ENCODE results near the gene DOP1B. TPM values are rescaled to one million over a fixed set of nuclear protein-coding genes. Genes with fewer than 3 reads are reported as not detected.

DOP1B gene
- total RNA-seq, 1 donor from 2014 or later = 11.5 TPM

DNA sequence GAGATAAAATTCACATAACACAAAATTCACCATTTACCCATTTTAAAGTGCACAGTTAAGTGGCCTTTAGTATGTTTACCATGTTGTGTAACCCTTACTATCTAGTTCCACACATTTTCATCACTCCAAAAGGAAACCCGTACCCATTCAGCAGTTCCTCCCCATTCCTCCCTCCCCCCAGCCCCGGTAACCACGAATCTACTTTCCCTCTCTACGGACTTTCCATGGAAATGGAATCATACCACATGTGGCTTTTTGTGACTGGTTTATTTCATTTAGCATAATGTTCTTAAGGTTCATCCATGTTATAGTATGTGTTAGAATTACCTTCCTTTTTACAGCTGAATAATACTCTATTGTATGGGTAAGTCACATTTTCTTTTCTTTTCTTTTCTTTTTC lies 10.9 kb downstream of the DOP1B start:
- Mint-ChIP-seq H3K27ac (no peak overlapping the region), H3K9me3 (no peaks in the 10 kb centered on the region), H3K4me3 (no peak overlapping the region), H3K27me3 (ENCODE audit: insufficient read depth) (no peaks in the 10 kb centered on the region), H3K36me3 (ENCODE audit: low read depth) (peaks cover 13% of the 10 kb centered on the region), H3K4me1 (ENCODE audit: low read depth) (peaks cover 10% of the 10 kb centered on the region)
- intact Hi-C loops (cut with micrococcal nuclease) = no loop called here
- DNase-seq (ENCODE audit: low spot score) = no peak

DNA sequence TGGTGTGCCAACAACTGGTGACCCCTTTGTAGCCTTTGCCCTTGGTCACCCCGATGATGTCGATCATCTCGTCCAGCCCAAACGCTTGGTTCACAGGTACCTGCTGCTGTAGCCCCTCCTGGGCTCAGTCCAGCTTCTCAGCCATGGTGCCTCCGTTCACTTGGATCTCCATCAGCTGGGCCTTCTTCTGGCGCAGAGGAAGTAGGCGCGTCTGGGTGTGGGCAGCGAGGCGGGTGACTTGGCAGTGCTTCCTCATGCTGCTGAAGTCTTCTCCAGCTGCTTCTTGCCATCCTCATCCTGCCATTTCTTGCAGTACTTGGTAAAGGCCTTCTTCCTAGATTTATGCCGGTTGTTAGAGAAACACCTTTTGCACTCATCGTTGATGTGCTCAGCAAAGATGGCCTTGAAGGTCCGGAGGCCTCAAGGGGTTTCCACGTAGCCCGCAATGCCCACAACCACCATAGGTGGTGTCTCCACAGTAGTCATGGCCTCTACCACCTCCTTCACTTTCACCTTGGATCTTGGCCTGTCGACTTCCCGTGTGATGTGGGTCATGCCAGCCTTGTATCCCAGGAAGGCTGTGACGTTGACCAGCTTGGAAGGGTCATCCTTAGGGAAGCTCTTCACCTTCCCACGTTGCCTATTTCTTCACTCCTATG lies 13.0 kb downstream of the DOP1B start:
- no peaks in the 10 kb centered on the region for H3K27me3 Mint-ChIP-seq (ENCODE audit: insufficient read depth)
- no peak overlapping the region for H3K4me3 Mint-ChIP-seq
- DNase-seq (ENCODE audit: low spot score) = no peak
- peaks cover 16% of the 10 kb centered on the region for H3K36me3 Mint-ChIP-seq (ENCODE audit: low read depth)
- H3K4me1 Mint-ChIP-seq (ENCODE audit: low read depth) = peaks cover 10% of the 10 kb centered on the region
- H3K9me3 Mint-ChIP-seq = no peaks in the 10 kb centered on the region
- intact Hi-C loops (cut with micrococcal nuclease) = no loop called here
- H3K27ac Mint-ChIP-seq = no peak overlapping the region

DNA sequence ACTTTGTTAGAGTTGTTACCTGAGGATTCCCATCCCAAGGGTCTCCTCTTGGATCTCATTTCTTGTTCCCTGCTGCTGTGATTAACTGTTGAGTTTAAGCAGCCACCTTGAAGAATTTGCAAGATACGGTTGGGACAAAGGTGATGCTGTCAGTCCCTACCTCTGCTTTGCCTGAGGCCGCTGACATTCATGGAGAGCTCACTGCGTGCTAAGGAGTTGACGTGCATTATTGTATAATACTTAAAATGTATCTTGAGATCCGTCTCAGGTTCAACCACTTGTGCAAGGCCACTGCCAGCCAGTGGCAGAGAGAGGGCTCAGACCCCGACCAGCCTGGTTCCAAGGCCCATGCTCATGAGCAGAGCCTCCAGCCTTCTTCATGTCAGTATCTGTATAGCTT lies 14.2 kb downstream of the DOP1B start:
- Mint-ChIP-seq H3K36me3 (ENCODE audit: low read depth) (peaks cover 12% of the 10 kb centered on the region), H3K4me1 (ENCODE audit: low read depth) (peaks cover 10% of the 10 kb centered on the region), H3K4me3 (no peak overlapping the region), H3K27ac (no peak overlapping the region), H3K27me3 (ENCODE audit: insufficient read depth) (no peaks in the 10 kb centered on the region), H3K9me3 (no peaks in the 10 kb centered on the region)
- DNase-seq (ENCODE audit: low spot score) = no peak
- intact Hi-C loops (cut with micrococcal nuclease) = no loop called here

DNA sequence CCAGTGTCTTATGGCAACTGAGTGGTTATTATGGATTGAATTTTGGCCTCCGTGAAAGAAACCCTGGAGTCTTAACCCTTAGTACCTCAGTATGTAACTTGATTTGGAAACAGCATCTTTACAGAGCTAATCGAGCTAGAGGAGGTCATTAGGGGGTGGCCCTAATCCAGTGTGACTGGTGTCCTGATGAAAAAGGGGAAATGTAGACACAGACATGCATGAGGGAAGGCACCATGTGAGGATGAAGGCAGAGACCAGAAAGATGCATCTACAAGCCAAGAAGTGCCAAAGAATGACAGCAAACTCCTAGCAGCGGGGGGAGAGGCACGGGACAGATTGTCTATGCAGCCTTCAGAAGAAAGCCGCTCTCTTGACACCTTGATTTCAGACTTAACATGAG lies 14.7 kb downstream of the DOP1B start:
- Mint-ChIP-seq H3K27ac (no peak overlapping the region), H3K27me3 (ENCODE audit: insufficient read depth) (no peaks in the 10 kb centered on the region), H3K36me3 (ENCODE audit: low read depth) (peaks cover 12% of the 10 kb centered on the region), H3K4me1 (ENCODE audit: low read depth) (peaks cover 10% of the 10 kb centered on the region), H3K9me3 (no peaks in the 10 kb centered on the region), H3K4me3 (no peak overlapping the region)
- DNase-seq (ENCODE audit: low spot score) = no peak
- intact Hi-C loops (cut with micrococcal nuclease) = no loop called here

DNA sequence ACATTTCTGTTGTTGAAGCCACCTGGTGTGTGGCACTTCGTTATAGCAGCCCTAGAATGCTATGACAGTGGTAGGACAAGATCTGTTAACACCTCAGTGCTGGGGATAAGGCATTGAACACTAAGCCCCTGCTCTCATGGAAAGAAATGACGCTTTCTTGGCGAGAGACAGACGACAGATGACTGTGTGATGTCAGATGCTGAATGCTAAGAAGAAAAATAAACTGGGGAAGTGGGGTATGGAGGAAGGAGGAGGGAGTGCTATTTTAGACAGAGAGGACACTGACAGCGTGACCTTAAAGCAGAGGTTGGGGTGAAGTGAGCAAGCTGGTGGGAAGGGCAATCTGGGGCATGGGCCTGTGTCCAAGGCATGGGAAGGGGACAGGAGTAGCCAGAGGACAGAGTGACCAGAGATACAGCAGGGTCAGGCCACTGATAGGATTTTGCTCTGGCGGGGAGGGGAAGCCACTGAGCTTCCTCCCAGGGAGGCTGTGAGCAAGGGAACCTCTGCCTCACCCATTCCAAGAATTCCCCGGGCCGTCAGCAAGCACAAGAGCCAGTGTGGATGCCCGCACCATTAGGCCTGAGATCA lies 15.2 kb downstream of the DOP1B start:
- Mint-ChIP-seq H3K36me3 (ENCODE audit: low read depth) (peaks cover 12% of the 10 kb centered on the region), H3K4me3 (no peak overlapping the region), H3K4me1 (ENCODE audit: low read depth) (peaks cover 10% of the 10 kb centered on the region), H3K27ac (no peak overlapping the region), H3K9me3 (no peaks in the 10 kb centered on the region), H3K27me3 (ENCODE audit: insufficient read depth) (no peaks in the 10 kb centered on the region)
- DNase-seq (ENCODE audit: low spot score) = no peak
- intact Hi-C loops (cut with micrococcal nuclease) = no loop called here

DNA sequence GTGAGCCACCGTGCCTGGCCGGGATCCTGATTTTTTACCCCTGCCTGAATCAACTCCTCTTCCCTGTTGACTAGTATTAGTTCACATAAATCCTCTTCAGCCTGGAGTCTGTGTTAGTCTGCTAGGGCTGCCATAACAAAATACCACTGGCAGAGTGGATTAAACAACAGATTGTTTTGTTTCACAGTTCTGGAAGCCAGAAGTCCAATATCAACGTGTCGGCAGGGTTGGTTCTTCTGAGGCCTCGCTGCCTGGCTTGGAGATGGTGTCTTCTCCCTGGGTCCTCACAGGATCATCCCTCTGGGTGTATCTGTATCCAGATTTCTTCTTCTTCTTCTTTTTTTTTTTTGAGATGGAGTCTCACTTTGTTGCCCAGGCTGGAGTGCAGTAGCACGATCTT lies 18.2 kb downstream of the DOP1B start:
- peaks cover 10% of the 10 kb centered on the region for H3K4me1 Mint-ChIP-seq (ENCODE audit: low read depth)

DNA sequence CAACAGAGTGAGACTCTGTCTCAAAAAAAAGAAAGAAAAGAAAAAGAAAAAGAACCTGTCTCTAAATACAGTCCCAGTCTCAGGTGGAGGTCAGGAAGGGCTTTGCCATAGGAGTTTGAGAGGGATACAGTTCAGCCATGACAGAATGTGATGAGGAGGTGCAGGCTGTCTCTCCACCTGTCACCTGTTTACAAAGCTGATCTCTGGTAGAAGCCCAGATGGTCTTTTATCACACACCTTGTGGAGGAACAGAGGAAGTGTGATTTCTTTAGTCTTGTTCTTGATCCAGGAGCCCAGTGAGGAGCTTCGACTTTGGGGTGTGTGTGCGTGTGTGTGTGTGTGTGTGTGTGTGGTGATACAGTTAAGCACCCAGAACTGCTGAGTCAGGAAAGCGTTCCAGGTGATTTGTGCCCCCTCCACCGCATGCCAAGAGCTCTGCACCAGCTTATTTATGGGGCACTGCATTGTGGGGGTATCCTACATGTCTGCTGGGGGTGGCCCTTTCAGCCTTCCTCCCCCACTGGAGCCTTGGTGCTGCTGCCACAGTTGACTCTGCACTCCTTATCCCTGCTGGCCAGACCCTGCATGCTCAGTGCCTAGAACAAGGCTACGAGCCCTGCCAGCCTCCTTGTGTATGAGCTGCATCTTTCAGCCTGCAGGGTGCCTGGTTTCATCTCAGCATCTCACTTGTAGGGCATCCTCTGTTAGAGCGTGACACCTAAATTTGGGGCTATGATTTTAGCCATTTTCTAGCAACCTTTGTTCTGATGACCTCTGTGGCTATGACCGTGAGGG lies 19.3 kb downstream of the DOP1B start:
- no peak for DNase-seq (ENCODE audit: low spot score)
- Mint-ChIP-seq H3K9me3 (no peaks in the 10 kb centered on the region), H3K36me3 (ENCODE audit: low read depth) (peaks cover 14% of the 10 kb centered on the region), H3K4me1 (ENCODE audit: low read depth) (peaks cover 10% of the 10 kb centered on the region), H3K4me3 (no peak overlapping the region), H3K27ac (no peak overlapping the region), H3K27me3 (ENCODE audit: insufficient read depth) (no peaks in the 10 kb centered on the region)
- intact Hi-C loops (cut with micrococcal nuclease) = loop anchor here (2.0 kb wide), 1 partner anchor 41 kb away; the partner anchor contains the start of gene CBR3

More for the DNA sequence above, 18.2 kb downstream of the DOP1B start:
- H3K27me3 Mint-ChIP-seq (ENCODE audit: insufficient read depth) = no peaks in the 10 kb centered on the region
- intact Hi-C loops (cut with micrococcal nuclease) = loop anchor here (1.0 to 2.0 kb wide), 2 partner anchors 18 to 40 kb away; partner anchors contain the start of genes CBR3 and DOP1B
- peaks cover 14% of the 10 kb centered on the region for H3K36me3 Mint-ChIP-seq (ENCODE audit: low read depth)
- H3K27ac Mint-ChIP-seq = no peak overlapping the region
- no peak for DNase-seq (ENCODE audit: low spot score)
- no peak overlapping the region for H3K4me3 Mint-ChIP-seq
- H3K9me3 Mint-ChIP-seq = no peaks in the 10 kb centered on the region

DNA sequence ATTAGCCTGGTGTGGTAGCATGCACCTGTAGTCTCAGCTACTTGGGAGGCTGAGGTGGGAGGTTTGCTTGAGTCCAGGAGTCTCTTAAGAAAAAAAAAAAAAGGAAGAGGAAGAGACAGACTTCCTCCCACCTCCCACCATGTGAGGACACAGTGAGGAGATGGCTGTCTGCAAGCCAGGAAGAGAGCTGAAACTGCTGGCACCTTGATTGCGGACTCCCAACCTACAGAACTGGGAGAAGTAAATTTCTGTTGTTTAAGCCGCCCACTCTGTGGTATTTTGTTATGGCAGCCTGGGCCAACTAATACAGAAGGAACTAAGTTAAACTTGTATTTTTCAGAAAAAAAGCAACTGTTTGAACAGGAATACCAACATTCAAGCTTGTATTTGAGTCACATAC lies 21.7 kb downstream of the DOP1B start:
- DNase-seq (ENCODE audit: low spot score) = no peak
- intact Hi-C loops (cut with micrococcal nuclease) = no loop called here
- Mint-ChIP-seq H3K36me3 (ENCODE audit: low read depth) (peaks cover 12% of the 10 kb centered on the region), H3K4me1 (ENCODE audit: low read depth) (peaks cover 5% of the 10 kb centered on the region), H3K4me3 (no peak overlapping the region), H3K27ac (no peak overlapping the region), H3K9me3 (no peaks in the 10 kb centered on the region), H3K27me3 (ENCODE audit: insufficient read depth) (no peaks in the 10 kb centered on the region)

DNA sequence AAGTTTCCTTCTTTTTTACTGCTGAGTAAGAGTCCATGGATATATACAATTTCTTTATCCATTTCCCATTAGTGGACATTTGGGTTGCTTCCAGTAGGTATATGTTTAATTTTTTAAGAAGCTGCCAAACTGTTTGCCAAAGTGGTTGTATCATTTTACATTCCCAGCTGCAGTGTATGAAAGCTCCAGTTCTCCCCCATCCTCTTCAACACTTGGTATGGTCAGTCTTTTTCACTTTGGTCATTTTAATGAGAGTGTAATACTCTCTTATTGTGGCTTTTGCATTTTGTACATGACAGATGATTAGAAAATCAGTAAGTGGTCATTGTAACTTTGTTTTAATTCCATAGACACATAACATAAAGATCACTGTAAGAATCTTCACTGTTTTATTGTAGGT lies 22.5 kb downstream of the DOP1B start:
- Mint-ChIP-seq H3K36me3 (ENCODE audit: low read depth) (peaks cover 9% of the 10 kb centered on the region), H3K27me3 (ENCODE audit: insufficient read depth) (no peaks in the 10 kb centered on the region), H3K9me3 (no peaks in the 10 kb centered on the region), H3K4me1 (ENCODE audit: low read depth) (peaks cover under 1% of the 10 kb centered on the region), H3K4me3 (no peak overlapping the region), H3K27ac (no peak overlapping the region)
- no peak for DNase-seq (ENCODE audit: low spot score)
- intact Hi-C loops (cut with micrococcal nuclease) = no loop called here

DNA sequence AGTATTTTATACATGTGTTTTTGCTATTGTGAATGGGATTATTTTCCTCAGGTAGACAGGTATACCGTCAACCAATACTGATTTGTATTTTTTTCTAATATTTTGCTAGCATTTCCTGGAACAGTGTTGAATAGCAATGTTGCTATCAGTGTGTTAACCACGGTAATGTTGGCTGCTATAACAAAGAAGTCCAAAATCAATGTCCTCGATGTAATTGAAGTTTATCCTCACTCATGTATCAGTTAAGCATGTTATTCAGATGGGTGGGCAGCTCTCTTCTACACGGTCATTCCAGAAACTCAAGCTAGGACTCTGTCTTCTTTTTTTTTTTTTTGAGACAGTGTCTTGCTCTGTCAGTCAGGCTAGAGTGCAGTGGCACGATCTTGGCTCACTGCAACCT lies 24.3 kb downstream of the DOP1B start:
- H3K4me1 Mint-ChIP-seq (ENCODE audit: low read depth) = peaks cover 7% of the 10 kb centered on the region
- H3K36me3 Mint-ChIP-seq (ENCODE audit: low read depth) = peaks cover 9% of the 10 kb centered on the region
- no peak overlapping the region for H3K4me3 Mint-ChIP-seq
- H3K9me3 Mint-ChIP-seq = no peaks in the 10 kb centered on the region
- DNase-seq (ENCODE audit: low spot score) = no peak
- H3K27me3 Mint-ChIP-seq (ENCODE audit: insufficient read depth) = no peaks in the 10 kb centered on the region
- H3K27ac Mint-ChIP-seq = no peak overlapping the region
- intact Hi-C loops (cut with micrococcal nuclease) = no loop called here

DNA sequence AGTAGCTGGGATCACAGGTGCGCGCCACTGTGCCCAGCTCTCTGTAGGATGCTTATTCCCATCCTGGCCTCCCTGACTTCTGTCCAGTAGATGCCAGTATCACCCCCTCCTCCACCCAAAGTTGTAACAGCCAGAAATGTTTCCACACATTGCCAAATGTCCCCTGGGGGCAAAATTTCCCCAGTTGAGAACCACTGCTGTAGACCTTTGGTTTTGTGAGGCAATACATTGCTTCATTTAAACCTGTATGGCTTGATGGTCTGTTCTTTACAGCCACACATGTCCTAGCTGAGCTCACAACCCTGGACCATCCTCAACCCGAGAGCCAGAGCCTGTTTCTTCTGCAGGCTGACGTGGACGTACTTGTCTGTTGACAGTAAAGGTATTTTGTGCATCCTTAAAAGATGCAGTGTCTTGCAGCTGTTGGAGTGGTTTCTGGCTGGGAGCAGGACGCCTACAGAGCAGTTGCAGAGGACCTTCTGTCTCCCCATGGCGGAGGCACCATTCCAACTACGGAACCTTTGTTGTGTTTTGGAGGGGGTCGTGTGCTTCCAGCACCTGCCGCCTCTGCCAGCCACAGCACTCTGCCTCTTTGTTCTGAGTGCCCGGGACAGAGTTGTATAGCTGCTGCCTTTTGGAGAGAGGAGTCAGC lies 26.6 kb downstream of the DOP1B start:
- no peak overlapping the region for H3K4me3 Mint-ChIP-seq
- DNase-seq (ENCODE audit: low spot score) = no peak
- H3K36me3 Mint-ChIP-seq (ENCODE audit: low read depth) = peaks cover 6% of the 10 kb centered on the region
- H3K27me3 Mint-ChIP-seq (ENCODE audit: insufficient read depth) = no peaks in the 10 kb centered on the region
- intact Hi-C loops (cut with micrococcal nuclease) = no loop called here
- no peak overlapping the region for H3K27ac Mint-ChIP-seq
- no peaks in the 10 kb centered on the region for H3K9me3 Mint-ChIP-seq
- H3K4me1 Mint-ChIP-seq (ENCODE audit: low read depth) = peaks cover 8% of the 10 kb centered on the region

DNA sequence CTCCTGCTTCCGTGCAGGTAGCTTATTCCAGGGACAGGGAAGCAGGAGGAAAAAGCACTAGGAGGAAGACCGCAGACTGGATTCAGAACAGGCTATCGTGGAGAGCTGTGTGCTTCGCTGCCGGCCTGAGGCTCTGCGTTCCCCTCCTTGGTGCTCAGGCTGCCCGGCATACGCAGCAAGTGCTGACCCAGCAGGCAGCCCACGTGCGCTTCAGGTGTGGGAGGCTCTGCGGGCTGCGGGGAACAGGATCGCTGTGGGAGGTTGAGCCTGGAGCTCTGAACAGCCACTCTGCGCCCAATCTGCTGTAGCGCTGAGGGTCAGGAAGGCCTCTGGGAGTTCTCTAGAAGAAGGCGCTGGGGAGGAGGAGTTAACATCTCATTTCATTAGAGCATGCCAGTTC lies 27.9 kb downstream of the DOP1B start:
- intact Hi-C loops (cut with micrococcal nuclease) = no loop called here
- no peak for DNase-seq (ENCODE audit: low spot score)
- no peak overlapping the region for H3K27ac Mint-ChIP-seq
- peaks cover 17% of the 10 kb centered on the region for H3K4me1 Mint-ChIP-seq (ENCODE audit: low read depth)
- no peaks in the 10 kb centered on the region for H3K27me3 Mint-ChIP-seq (ENCODE audit: insufficient read depth)
- no peaks in the 10 kb centered on the region for H3K9me3 Mint-ChIP-seq
- H3K4me3 Mint-ChIP-seq = no peak overlapping the region
- peaks cover 5% of the 10 kb centered on the region for H3K36me3 Mint-ChIP-seq (ENCODE audit: low read depth)

DNA sequence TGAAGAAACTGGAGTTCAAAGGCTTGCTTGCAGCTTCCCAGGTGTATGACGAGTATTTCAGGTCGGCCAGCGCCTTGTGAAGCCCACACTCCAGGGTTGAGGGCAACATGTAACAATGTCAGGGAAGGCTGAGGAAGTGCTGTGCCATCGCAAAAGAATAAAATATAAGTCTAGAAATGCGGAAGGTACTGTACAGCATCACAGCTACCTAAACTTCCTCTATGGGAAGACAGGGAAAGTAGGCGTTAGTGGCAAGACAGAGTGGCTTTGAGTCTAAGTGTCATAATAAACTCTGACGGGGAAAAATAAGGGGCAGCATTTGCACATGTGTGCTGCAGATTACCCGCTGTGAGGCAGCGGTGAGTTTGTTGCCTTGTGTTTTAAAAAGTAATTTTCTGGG lies 28.9 kb downstream of the DOP1B start:
- Mint-ChIP-seq H3K27ac (no peak overlapping the region), H3K4me3 (no peak overlapping the region), H3K4me1 (ENCODE audit: low read depth) (peaks cover 17% of the 10 kb centered on the region), H3K36me3 (ENCODE audit: low read depth) (peaks cover 5% of the 10 kb centered on the region), H3K27me3 (ENCODE audit: insufficient read depth) (no peaks in the 10 kb centered on the region), H3K9me3 (no peaks in the 10 kb centered on the region)
- intact Hi-C loops (cut with micrococcal nuclease) = no loop called here
- DNase-seq (ENCODE audit: low spot score) = no peak
